ENCODE measurements around the gene VLDLR. TPM values are rescaled to one million over a fixed set of nuclear protein-coding genes. Genes with fewer than 3 reads are reported as not detected.

Gene VLDLR
- total RNA-seq, 1 experiment from 2014 or later: 4.5 TPM

DNA sequence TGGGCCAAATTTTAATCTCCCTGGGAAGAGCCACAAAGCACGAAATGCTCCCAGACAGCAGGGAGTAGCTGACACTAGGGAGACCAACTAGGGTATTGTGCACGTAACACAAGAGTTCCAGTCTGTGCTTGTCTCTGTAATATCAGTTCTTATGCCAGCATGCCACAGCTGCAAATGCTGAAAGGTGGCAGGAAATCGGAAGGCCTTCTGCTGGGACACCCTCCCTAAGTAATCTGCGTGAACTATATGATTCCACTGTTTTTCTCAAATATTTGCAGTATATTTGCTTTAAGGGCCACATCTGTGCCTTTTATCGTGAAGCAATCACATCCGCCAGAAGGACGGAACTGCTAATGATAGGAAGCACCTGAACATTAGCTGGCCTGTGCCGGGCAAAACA lies 12.6 kb downstream of the VLDLR start:
- no peaks in the 10 kb centered on the region for H3K36me3 ChIP-seq (ENCODE audit: insufficient read depth, low read length, poor library complexity, severe bottlenecking)
- BruUV-seq (replicated peaks): no TSS peak
- ChIA-PET CTCF (no interaction called here), POLR2A (ENCODE audit: low non-redundant PET) (no interaction called here)
- no peaks in the 10 kb centered on the region for H3K9me3 ChIP-seq (ENCODE audit: low read depth, low read length, poor library complexity, severe bottlenecking)
- no peak overlapping the region for H3K27ac ChIP-seq (ENCODE audit: low read depth, low read length, poor library complexity, severe bottlenecking)
- H3K4me1 ChIP-seq (ENCODE audit: insufficient read depth, low read length, poor library complexity, severe bottlenecking): no peaks in the 10 kb centered on the region
- H3K4me3 ChIP-seq (ENCODE audit: low read depth, low read length, poor library complexity, severe bottlenecking): no peak overlapping the region
- no peak for DNase-seq (ENCODE audit: low spot score)
- H3K27me3 ChIP-seq (replicated peaks; ENCODE audit: insufficient read depth, low read depth, low read length, poor library complexity): no peaks in the 10 kb centered on the region
- TF ChIP-seq, protein P1, sequence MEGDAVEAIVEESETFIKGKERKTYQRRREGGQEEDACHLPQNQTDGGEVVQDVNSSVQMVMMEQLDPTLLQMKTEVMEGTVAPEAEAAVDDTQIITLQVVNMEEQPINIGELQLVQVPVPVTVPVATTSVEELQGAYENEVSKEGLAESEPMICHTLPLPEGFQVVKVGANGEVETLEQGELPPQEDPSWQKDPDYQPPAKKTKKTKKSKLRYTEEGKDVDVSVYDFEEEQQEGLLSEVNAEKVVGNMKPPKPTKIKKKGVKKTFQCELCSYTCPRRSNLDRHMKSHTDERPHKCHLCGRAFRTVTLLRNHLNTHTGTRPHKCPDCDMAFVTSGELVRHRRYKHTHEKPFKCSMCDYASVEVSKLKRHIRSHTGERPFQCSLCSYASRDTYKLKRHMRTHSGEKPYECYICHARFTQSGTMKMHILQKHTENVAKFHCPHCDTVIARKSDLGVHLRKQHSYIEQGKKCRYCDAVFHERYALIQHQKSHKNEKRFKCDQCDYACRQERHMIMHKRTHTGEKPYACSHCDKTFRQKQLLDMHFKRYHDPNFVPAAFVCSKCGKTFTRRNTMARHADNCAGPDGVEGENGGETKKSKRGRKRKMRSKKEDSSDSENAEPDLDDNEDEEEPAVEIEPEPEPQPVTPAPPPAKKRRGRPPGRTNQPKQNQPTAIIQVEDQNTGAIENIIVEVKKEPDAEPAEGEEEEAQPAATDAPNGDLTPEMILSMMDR (conservative IDR thresholded peaks at IDR 0.05; ENCODE audit: low read depth, low read length): no peak
- intact Hi-C loops (cut with micrococcal nuclease; ENCODE audit: unreplicated experiment): no loop called here

DNA sequence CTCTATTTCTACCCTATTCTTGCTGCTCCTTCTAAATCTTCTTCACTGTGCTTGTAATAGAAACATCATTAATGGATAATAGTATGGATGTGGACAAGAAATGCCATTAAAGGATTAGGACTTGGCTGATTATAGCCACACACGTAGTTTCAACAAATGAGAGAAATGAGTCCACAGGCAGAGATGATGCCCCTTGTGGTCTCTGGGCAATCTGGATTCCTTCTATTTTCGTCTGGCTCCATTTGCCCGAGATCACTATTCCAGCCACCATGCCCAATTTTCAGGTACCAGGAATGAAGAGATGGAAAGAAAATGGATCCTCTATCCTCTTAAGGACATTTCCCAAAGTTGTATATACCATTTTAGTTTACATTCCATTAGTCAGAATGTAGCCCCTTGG lies 13.2 kb downstream of the VLDLR start:
- POLR2A ChIA-PET (ENCODE audit: low non-redundant PET): no interaction called here
- no peak for DNase-seq (ENCODE audit: low spot score)
- no TSS peak for BruUV-seq (replicated peaks)
- no peaks in the 10 kb centered on the region for H3K9me3 ChIP-seq (ENCODE audit: low read depth, low read length, poor library complexity, severe bottlenecking)
- intact Hi-C loops (cut with micrococcal nuclease; ENCODE audit: unreplicated experiment): no loop called here
- H3K27ac ChIP-seq (ENCODE audit: low read depth, low read length, poor library complexity, severe bottlenecking): no peak overlapping the region
- no peaks in the 10 kb centered on the region for H3K4me1 ChIP-seq (ENCODE audit: insufficient read depth, low read length, poor library complexity, severe bottlenecking)
- H3K27me3 ChIP-seq (replicated peaks; ENCODE audit: insufficient read depth, low read depth, low read length, poor library complexity): no peaks in the 10 kb centered on the region
- CTCF ChIA-PET: no interaction called here
- no peak overlapping the region for H3K4me3 ChIP-seq (ENCODE audit: low read depth, low read length, poor library complexity, severe bottlenecking)
- H3K36me3 ChIP-seq (ENCODE audit: insufficient read depth, low read length, poor library complexity, severe bottlenecking): no peaks in the 10 kb centered on the region
- TF ChIP-seq, protein P1 (conservative IDR thresholded peaks at IDR 0.05; ENCODE audit: low read depth, low read length): no peak
- TF ChIP-seq EZH2 (IDR thresholded peaks at IDR 0.05; ENCODE audit: borderline replicate concordance, low read depth, low read length, poor library complexity, severe bottlenecking): no peak

DNA sequence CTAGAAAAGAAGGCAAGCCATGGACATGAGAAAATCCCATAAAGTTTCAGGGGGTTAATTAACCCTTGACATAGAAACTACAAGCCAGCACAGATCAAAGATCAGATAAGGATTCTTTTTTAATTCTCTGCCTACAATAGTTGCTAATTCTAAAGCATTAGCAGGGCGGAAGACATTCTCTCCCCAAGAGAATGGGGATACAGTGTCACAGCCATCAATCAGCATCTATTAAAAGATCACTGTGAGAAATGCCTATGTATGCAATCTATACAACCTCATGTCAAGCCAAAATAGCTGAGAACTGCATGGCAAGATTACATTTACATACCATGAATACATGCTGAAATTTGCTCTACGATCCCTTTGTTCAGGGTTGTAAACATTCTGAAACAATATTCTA lies 14.3 kb downstream of the VLDLR start:
- POLR2A ChIA-PET (ENCODE audit: low non-redundant PET): no interaction called here
- TF ChIP-seq, protein P1 (conservative IDR thresholded peaks at IDR 0.05; ENCODE audit: low read depth, low read length): no peak
- TF ChIP-seq EZH2 (IDR thresholded peaks at IDR 0.05; ENCODE audit: borderline replicate concordance, low read depth, low read length, poor library complexity, severe bottlenecking): no peak
- CTCF ChIA-PET: no interaction called here

More for the DNA sequence above, 14.3 kb downstream of the VLDLR start:
- intact Hi-C loops (cut with micrococcal nuclease; ENCODE audit: unreplicated experiment): no loop called here
- H3K9me3 ChIP-seq (ENCODE audit: low read depth, low read length, poor library complexity, severe bottlenecking): no peaks in the 10 kb centered on the region
- no peak overlapping the region for H3K4me3 ChIP-seq (ENCODE audit: low read depth, low read length, poor library complexity, severe bottlenecking)
- no peaks in the 10 kb centered on the region for H3K36me3 ChIP-seq (ENCODE audit: insufficient read depth, low read length, poor library complexity, severe bottlenecking)
- H3K27ac ChIP-seq (ENCODE audit: low read depth, low read length, poor library complexity, severe bottlenecking): no peak overlapping the region
- BruUV-seq (replicated peaks): no TSS peak
- no peaks in the 10 kb centered on the region for H3K27me3 ChIP-seq (replicated peaks; ENCODE audit: insufficient read depth, low read depth, low read length, poor library complexity)
- DNase-seq (ENCODE audit: low spot score): no peak
- H3K4me1 ChIP-seq (ENCODE audit: insufficient read depth, low read length, poor library complexity, severe bottlenecking): no peaks in the 10 kb centered on the region
